GM19099 (cell line): ENCODE results near the gene AP3D1.

Source experiments
- POLR2A ChIP-seq: IDR thresholded peaks from 3 replicates; pipeline ENCODE4 v1.6.1; 2011; ENCODE audit warnings: low read depth; ENCODE audit not compliant: insufficient read length; ENCODE audit errors: extremely low read depth

The AP3D1 gene

DNA sequence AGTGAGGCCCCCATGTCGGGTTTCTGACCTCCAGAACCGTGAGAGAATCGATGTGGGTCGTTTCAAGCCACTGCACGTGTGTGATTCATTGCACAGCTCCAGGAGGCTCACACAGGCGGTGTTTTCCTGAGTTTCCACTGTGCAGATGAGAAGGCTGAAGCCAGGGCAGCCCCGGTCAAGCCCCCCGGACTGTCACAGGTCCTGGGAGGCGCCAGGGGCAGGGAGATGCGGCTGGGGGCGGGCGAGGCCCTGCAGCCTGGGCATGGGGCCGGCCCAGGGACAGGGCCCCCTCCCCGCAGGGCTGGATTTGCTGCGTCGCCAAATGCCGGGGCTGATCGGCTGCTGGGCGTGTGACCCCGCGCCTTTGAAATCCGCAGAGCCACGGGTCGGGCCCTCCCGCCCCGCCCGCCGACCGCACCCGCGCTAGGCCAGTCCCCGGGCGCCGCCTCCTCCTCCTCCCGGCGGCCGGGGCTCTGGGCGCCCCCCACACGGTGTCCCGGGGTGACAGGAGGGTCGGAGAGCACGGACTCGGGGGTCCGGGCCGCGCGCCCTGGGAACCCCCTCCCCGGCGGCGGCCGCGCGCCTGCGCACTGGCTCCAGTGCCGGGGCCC lies 90.4 kb downstream of the AP3D1 start:
- peak; percentile 52 for TF ChIP-seq POLR2A

DNA sequence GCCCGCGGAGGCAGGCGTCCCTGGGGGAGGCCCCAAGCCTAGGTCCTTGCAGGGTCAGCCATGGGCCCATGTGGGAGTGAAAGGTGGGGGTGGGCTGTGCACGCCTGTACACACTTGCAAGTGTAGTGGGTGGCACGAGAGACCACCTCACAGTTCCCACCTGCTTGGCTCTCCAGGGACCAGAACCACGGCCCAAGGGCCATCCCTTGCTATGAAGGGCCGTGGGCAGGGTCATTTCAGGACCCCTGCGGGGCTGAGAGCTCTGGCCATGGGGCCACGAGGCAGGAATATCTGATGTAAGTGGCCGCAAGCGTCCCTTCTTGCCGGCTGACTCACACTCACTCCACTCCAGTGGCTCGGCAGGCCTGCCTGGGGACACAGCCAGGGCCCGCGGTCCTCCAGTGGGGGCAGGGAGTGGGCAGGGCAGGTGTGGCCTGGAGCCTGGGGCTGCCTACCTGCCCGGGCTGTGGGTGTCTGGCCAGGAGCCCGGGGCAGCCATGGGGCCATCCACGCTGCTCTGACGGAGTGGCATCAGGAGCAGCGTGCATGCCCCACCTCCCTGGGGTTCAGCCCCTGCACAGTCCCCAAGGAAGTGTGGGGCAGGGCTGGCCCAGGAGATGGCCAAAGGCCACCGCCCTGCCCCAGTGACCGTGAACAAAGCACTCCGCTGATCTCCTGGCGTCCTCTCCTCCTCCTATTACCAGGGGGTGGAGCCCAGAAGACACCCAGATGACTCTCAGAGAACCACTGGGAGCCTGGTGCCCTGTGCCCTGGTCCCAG lies 91.8 kb downstream of the AP3D1 start:
- no peak for TF ChIP-seq POLR2A

DNA sequence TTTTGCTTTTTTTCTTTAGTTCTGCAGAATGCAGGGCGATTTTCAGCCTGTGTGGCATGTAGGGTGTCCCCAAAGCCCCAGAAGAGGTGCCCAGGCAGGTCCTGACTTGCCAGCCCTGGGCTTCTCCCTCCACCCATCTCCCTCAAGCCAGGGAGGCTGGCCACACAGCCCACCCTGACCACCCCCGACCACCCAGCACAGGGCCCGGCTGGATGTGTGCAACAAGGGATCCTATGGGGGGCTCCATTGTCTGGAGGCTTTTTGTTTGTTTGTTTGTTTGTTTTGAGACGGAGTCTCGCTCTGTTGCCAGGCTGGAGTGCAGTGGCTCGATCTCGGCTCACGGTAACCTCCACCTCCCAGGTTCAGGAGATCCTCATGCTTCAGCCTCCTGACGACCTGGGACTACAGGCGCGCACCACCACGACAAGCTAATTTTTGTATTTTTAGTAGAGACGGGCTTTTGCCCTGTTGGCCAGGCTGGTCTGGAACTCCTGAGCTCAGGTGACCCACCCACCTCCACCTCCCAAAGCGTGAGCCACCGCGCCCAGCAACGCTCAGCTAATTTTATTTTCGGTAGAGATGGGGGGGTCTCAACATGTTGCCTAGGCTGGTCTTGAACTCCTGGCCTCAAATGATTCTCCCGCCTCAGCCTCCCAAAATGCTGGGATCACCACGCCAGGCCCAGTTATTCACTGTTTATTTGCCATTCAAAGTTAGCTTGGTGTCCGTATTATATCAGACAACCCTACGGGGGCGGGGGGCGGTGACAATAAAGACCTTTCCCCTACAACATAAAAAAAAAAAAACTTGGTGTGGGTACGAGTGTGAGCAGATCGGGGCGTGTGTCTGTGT lies 92.6 kb downstream of the AP3D1 start:
- TF ChIP-seq POLR2A: no peak

DNA sequence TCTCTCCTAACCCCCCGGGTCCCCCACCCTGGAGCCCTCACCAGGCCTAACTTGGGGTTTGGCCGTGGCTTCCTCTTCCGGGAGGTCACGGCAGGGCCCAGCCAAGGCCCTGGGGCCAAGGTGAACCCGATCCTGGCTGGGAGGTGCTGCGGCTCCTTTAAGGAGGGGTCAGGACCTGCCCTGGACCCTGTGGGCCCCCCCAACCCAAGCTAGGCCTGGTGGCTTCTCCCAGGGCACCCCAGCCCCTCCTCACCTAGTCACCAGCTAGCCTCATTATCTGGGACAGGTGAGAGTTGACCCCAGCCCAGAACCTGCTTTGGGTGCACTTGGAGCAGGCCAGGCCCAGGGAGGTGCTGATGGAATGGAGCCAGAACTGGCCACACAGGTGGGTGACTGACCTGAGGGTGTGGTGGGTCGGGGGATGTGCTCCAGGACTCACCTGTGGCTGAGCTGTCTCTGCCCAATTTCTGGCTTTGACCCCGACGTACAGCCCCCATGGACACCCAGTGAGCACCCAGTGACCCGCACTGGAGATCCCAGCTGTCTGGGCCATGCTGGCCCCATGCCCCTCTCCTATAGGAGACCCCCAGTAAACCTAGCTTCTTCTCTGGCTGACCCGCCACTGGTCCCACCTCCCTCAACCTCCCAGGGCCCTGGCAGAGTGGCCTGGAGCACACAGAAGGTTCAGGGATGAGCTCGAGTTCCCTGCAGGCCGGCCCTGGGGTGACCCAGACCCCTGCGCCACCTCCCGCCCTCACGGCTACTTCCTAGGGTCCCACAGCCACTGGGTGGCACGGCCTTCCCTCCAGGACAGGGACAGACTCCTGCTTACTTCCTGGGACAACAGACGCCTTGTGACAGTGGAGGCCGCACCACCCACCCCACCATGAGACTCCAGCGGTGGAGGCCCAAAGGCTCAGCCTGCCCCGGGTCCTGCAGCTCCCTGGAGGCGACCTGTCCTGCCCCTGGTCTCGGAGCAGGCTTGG lies 93.6 kb downstream of the AP3D1 start:
- no peak for TF ChIP-seq POLR2A

DNA sequence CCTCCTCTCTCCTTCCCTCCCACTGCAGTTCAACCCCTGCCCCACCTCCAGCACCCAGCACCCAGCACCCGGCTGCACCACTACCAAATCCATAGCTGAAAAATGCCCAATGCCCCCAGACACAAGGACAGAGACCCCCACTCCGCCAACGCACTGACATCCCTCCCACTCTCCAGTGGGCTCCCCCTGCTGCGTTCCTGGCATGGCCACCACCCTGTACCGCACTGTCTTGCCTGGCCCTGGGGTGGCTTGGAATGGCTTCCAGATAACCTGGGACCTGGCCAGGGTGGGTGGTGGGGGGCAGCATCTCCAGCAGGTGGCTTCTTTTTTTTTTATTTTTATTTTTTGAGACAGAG lies 94.6 kb downstream of the AP3D1 start:
- TF ChIP-seq POLR2A: no peak

DNA sequence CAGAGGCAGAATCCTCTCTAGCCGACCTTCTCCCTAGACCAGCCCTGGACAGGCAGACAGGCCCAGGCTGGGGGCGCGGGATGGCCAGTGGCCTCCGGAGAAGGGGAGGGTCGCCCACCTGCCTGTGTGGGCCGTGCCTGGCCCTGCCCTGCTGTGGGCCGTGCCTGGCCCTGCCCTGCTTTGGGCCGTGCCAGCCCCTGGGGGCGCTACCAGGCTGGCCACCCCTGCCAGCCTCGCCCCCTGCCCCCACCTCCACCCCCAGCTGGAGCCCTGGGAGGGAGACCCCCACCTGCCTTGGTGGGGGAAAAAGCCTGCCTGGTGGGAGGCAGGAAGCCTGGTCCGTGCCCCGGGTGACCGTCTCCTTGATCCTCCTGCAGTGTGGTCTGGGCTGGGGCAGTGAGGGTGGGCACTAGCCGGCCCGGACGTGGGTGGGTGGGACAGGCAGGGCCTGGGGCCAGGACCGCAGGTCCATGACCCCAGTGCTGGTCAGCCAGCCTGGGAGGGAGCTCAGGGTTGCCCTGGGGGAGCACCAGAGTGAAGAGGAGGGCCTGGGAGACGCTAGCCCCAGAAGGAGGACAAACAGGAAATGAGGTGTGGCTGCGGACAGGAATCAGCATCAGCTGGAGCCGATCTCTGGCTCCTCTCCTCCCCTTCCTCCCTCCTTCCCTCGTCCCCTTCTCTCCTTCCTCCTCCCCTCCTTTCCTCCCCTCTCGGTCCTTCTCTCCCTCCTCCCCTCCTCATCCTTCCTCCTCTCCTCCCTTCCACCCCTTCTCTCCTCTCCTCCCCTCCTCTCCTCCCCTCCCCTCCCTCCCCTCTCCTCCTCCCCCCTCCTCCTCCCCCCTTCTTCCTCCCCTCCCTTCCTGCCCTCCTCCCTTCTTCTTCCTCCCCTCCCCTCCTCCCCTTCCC lies 95.2 kb downstream of the AP3D1 start:
- TF ChIP-seq POLR2A: peak; percentile 43

DNA sequence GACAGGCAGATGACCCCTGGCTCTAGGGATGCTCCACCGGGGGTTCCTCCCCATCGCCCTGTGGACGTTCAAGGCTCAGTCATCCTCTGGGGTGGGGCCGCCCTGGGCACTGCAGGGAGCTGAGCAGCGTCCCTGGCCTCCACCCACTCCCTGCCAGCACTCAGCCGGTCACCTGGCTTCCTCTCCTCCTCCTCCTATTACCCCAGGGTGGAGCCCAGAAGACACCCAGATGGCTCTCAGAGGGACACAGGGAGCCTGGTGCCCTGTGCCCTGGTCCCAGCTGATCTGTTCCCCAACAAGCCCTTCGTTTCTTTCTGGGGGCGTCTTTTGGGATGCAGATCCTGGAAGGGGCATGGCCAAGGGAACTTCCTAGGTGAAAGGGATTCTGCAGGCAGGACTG lies 96.6 kb downstream of the AP3D1 start:
- TF ChIP-seq POLR2A: peak; percentile 15

DNA sequence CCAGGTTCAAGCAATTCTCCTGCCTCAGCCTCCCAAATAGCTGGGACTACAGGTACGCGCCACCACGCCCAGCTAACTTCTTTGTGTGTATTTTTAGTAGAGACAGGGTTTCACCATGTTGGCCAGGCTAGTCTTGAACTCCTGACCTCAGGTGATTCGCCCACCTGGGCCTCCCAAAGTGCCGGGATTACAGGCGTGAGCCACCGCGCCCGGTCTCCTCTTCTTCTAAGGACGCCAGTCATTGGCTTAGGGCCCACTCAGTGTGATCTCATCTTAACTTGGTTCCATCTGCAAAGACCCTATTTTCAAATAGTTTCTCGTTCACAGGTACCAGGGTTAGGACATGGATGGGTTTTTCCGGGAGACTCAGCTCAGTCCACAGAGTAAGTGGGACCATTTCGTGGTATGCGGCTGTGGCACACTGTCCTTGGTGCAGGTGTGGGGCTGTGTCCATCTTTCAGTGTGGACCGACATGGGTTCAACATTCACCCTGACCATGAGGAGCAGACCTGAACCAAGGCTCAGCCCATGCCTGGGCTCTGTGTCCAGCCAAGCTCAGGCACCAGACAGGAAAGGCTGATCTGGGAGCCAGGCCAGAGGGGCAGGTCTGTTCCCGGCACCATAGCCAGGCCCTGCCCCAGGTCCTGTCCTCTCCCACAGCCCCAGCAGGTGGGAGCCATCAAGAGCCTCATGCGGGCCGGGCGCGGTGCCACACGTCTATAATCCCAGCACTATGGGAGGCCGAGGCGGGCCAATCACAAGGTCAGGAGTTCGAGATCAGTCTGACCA lies 97.6 kb downstream of the AP3D1 start:
- no peak for TF ChIP-seq POLR2A

DNA sequence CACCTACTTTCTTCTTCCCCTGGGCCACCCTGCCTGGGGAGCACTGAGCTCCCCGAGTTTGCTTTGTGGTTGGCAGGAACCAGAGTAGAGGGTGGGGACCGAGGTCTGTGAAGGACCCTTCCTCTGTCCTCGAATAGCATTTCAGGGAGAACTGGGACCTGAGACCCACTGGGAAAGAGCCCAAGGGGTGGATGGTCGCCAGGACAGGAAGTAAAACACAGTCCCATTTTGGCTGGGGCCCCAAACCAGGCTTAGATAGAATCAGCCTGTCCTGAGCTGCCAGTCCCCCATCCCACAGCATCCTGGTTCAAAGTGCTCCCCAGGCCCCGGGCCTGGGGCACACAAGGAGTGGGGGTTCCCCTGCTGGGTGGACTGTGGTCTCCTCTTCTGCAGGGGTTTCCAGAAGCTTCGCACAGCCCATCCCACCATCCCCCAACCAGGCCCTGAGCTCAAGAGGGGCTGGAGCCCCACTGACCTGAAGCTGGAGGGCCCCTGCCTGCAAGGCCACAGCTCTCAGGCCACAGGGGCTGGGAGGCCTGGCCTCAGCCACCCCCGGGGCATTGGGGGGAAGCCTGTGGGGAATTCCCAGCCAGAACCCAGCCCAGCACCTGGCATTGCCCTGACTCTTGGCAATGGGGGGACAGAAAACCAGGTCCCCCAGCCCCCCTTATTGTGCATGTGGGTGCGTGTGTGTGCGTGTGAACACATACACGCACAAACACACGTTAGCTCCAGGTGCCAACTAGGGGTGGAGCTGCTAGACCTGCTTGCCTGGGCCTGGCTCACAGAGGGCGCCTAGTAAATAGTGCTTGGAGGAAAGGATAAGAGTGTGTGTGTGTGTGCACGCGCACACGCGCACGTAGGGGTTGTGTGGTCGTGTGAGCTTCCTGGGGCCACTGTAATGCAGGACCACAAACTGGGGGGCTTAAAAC lies 99.3 kb downstream of the AP3D1 start:
- TF ChIP-seq POLR2A: peak; percentile 35

DNA sequence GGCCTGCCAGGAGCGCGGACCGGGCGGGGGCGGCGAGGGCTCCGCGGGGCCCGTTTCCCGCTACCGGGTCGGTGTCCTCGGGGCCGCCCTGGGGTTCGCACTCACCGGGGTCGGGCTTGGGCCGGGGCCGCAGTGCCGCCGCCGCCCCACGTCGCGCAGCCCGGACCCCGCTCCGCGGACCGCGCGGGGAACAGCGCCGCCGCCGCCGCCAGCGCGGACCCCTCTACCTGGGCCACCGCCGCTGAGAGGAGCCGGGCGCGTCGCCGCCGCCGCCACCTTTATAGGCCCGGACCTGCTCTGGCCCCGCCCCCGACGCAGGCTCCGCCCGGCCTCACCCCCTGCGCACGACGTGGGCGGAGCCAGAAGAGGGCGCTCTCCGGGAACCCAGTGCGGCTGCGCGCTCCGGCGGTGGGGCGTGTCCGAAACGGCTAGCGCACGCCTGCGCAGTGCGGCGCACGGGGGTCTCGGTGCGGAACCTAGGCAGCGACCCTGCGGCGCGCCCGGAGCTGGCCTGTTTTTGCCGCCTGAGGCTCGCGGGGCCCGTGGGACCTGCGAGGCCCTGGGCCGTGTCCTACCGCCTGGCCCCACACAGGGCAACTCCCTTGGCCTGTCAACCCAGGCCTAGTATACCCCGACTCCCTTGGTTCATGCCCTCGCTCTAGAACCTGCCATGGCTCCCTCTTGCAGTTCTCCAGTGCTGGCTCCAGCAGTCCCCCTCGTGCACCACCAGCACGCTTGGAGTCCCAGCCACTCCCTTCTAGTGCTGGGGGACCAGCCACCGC lies 100.2 kb downstream of the AP3D1 start, which contains the start of gene MKNK2:
Gene MKNK2 (minus strand): TSS at position 254 of the 782 bp plus-strand sequence. CDS start 393 bp downstream, outside the sequence.
- TF ChIP-seq POLR2A: peak; percentile 100
